Right lobe of liver (tissue), 6 donors: ENCODE data around the gene EIF1. TPM values are rescaled to one million over a fixed set of nuclear protein-coding genes. Genes with fewer than 3 reads are reported as not detected.

Source experiments
- ATAC-seq, 4 donors: fragments of 200-7000 bp; cut with Tn5 transposase; one replicate each; pipeline ENCODE4 v1.9.1; 2020; ENCODE audit warnings: mild to moderate bottlenecking in 4 of 4, moderate library complexity in 4 of 4
- DNase-seq, 3 donors: peaks; one replicate each; pipeline ENCODE4 v3.0.0-alpha.2; 2020
- H3K27ac ChIP-seq, 3 donors: fragments of 200-600 bp; one replicate each; pipeline ENCODE4 v1.8.0; 2022
- H3K27me3 ChIP-seq, 2 donors: fragments of 200-600 bp; one replicate each; pipeline ENCODE4 v1.8.0; 2022
- H3K36me3 ChIP-seq, 4 donors: fragments of 200-600 bp; sonication (generic) in 1 of 4; one replicate each; pipeline versions ENCODE4 v1.5.1 to v1.8.0; 2017 to 2022; ENCODE audit warnings: control low read depth in 1 of 4
- H3K4me1 ChIP-seq, 4 donors: fragments of 200-600 bp; sonication (generic) in 1 of 4; one replicate each; pipeline versions ENCODE4 v1.5.1 to v1.8.0; 2017 to 2022; ENCODE audit warnings: control low read depth in 1 of 4
- H3K4me3 ChIP-seq, 3 donors: fragments of 200-600 bp; one replicate each; pipeline ENCODE4 v1.8.0; 2022
- H3K9me3 ChIP-seq, 4 donors: fragments of 200-600 bp; sonication (generic) in 1 of 4; one replicate each; pipeline versions ENCODE4 v1.5.1 to v1.8.0; 2017 to 2022; ENCODE audit warnings: control low read depth in 1 of 4
- POLR2A ChIP-seq: fragments of 450-650 bp; IDR thresholded peaks from one replicate; pipeline ENCODE4 v1.6.1; 2017; ENCODE audit warnings: antibody characterized with exemption, mild to moderate bottlenecking
- WGBS: methylation state at CpG from one replicate; pipeline ENCODE4 v1.1.6; 2018; ENCODE audit warnings: low coverage, low lambda C conversion rate; ENCODE audit not compliant: insufficient coverage; ENCODE audit errors: missing lambda C conversion rate; 5-methylcytosine and 5-hydroxymethylcytosine counted together
- intact Hi-C, 2 donors: fragments of 100-400 bp; cut with DNase I; formaldehyde crosslinking; loops; one replicate each; pipeline versions ENCODE4 v1.11.2 to v1.14.1; 2022
- total RNA-seq, 6 experiments: library from RNA; depleted of rRNA in 2 of 6; stranded (reverse); fragments of >200 nt in 2 of 6; fragmentation: NEBNext Ultra II Directional in 3 of 6; extraction: Animal tissue kit (Norgen Biotek cat#: 25700) in 3 of 6; gene quantifications; one replicate each; pipeline versions ENCODE4 v1.1.0 to v1.2.4, GENCODE V29; 2016 to 2023
- TF ChIP-seq, protein P1 (sequence below), 4 donors: fragments of 200-600 bp in 3 of 4; fragments of 450-650 bp in 1 of 4; IDR thresholded peaks; one replicate each; pipeline versions ENCODE4 v1.5.1 to v1.8.0; 2016 to 2022; ENCODE audit warnings: antibody characterized with exemption in 4 of 4, mild to moderate bottlenecking in 2 of 4
- donor health status: DM: no; HTN: yes; CAD: no.
- donor health status: DM: no; HTN: no; CAD: no.
- donor health status: DM: no; HTN: no; CAD: no.
- donor health status: DM: no; HTN: yes; CAD: no.
- donor health status: DM: no; HTN: yes; CAD: no.

The EIF1 gene
- total RNA-seq, 6 experiments from 2014 or later = 284 to 454 (median 404) TPM

DNA sequence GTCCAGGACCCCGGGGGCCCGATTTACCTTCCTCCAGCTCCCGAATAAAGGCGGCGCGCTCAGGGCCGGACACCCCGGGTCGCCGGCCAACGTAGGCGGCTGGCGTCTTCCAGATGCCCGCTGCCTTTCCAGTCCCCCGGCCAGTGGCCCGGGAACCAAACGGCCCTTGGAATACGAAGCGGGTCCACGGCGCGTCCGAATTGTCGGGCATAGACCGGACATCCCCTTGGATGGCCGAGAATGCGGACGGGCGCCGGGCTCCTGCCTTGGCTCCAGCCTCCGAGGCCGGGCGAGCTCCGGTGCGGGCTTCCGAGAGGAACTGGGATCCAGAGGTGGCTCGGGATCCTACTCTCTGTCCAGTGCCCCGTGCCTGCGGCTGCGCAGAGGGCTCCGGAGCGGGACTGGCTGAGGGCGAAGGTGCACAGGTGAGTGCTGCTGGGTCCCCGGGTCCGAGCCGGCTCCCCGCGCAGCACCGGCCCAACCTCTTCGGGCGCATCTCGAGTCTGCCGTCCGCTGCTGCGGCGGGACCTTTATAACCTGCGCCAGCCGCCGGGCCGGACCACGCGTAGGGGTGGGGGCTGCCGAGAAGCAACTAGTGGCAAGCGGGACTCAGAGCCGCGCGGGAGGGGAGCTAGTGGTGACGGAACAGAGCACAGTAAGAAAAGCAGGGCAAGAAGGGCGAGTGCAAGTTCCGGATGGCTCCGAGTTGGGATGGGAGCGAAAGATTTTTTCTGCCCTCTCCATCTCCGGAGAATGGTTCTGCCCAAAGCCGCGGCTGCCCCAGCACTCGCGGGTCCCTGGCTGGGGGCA lies 45.7 kb downstream of the EIF1 start, which contains the start of gene HAP1:
Gene HAP1, minus strand, starts transcription at position 505 of the 810 bp plus-strand sequence. Its CDS starts 9 bp downstream, at position 496.
- intact Hi-C loops = loop anchor here in 1 of 2 donors (10.0 kb wide), 1 partner anchor 150 kb away; no protein-coding TSS in a partner anchor
- peak; percentile 44 for TF ChIP-seq POLR2A
- TF ChIP-seq, protein P1, sequence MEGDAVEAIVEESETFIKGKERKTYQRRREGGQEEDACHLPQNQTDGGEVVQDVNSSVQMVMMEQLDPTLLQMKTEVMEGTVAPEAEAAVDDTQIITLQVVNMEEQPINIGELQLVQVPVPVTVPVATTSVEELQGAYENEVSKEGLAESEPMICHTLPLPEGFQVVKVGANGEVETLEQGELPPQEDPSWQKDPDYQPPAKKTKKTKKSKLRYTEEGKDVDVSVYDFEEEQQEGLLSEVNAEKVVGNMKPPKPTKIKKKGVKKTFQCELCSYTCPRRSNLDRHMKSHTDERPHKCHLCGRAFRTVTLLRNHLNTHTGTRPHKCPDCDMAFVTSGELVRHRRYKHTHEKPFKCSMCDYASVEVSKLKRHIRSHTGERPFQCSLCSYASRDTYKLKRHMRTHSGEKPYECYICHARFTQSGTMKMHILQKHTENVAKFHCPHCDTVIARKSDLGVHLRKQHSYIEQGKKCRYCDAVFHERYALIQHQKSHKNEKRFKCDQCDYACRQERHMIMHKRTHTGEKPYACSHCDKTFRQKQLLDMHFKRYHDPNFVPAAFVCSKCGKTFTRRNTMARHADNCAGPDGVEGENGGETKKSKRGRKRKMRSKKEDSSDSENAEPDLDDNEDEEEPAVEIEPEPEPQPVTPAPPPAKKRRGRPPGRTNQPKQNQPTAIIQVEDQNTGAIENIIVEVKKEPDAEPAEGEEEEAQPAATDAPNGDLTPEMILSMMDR (IDR thresholded peaks at IDR 0.05) = no peak
- Histone ChIP-seq H3K27ac (no peak within 1 kb of the TSS), H3K27me3 (peaks cover 5 to 12% of the 10 kb centered on the region in 2 donors), H3K4me1 (peaks cover 0 to 13% (median 3%) of the 10 kb centered on the region in 4 donors), H3K36me3 (no peaks in the 10 kb centered on the region), H3K9me3 (no peaks in the 10 kb centered on the region), H3K4me3 (peak within 1 kb of the TSS; percentile 22 to 47 (median 31))
- ATAC-seq (peak; percentile 19 to 49 (median 34)), DNase-seq (peak in 1 of 3 donors; percentile 35)
- 0% methylated on average over 21 of the region's 77 CpGs for WGBS

DNA sequence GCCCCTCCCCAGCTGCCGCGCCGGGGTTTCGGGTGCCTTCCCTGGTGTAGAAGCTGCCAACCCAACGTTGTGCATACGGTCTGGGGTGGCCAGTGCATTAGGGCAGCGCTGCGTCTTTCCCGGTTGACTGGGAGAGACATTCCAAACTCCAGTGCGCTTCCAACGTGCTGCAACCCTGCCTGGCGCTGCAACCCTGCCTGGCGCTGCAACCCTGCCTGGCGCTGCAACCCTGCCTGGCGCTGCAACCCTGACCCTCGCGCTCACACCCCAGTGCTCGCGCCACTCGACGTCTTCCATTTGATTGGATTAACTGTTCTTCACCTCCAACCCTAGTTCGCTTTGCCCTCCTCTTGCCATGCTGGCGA lies 46.2 kb downstream of the EIF1 start:
- 5% methylated on average over 10 of the region's 23 CpGs for WGBS
- no peak for DNase-seq
- intact Hi-C loops = loop anchor here (5.0 to 10.0 kb wide), 2 partner anchors 67 to 150 kb away; no protein-coding TSS in a partner anchor
- H3K4me3 ChIP-seq = peak overlapping the region in 2 of 3 donors; percentile 31 to 47
- peaks cover 5 to 12% of the 10 kb centered on the region in 2 donors for H3K27me3 ChIP-seq
- H3K36me3 ChIP-seq = no peaks in the 10 kb centered on the region
- TF ChIP-seq, protein P1 (IDR thresholded peaks at IDR 0.05) = no peak
- TF ChIP-seq POLR2A = no peak
- no peaks in the 10 kb centered on the region for H3K9me3 ChIP-seq
- H3K27ac ChIP-seq = no peak overlapping the region
- peaks cover 0 to 13% (median 3%) of the 10 kb centered on the region in 4 donors for H3K4me1 ChIP-seq
- ATAC-seq = peak in 2 of 4 donors; percentile 9 to 21

DNA sequence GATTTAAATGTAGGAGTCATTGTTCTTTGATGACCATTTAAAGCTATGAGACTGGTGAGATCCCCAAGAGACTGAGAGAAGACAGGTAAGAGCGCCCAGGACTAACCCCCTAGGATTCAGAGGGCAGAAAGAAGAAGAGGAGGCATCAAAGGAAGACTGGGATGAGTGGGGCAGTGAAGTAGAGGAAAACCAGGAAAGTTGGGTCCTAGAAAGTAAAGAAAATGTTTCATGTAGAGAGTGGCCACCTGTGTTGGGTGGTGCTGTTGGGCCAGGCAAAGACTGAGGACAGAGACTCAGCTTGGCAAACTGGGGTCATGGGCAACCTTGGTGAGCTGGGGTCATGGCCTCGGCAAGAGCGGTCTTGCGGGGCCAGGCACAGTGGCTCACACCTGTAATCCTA lies 47.1 kb downstream of the EIF1 start:
- no peaks in the 10 kb centered on the region for H3K9me3 ChIP-seq
- intact Hi-C loops = loop anchor here (5.0 to 10.0 kb wide), 2 partner anchors 67 to 149 kb away; no protein-coding TSS in a partner anchor
- no CpG with 5 or more reads among the region's 4 CpGs for WGBS
- no peak overlapping the region for H3K4me3 ChIP-seq
- H3K4me1 ChIP-seq = peaks cover 0 to 13% (median 3%) of the 10 kb centered on the region in 4 donors
- ATAC-seq (no peak), DNase-seq (no peak)
- TF ChIP-seq POLR2A = no peak
- TF ChIP-seq, protein P1 (IDR thresholded peaks at IDR 0.05) = no peak
- no peaks in the 10 kb centered on the region for H3K36me3 ChIP-seq
- no peak overlapping the region for H3K27ac ChIP-seq
- peaks cover 5 to 12% of the 10 kb centered on the region in 2 donors for H3K27me3 ChIP-seq

GRCh38 chr17:41736983-41737679 lies 48.4 kb downstream of the EIF1 start:
- H3K27me3 ChIP-seq = peaks cover 5 to 12% of the 10 kb centered on the region in 2 donors
- H3K4me1 ChIP-seq = peaks cover 0 to 13% (median 3%) of the 10 kb centered on the region in 4 donors
- no peak overlapping the region for H3K4me3 ChIP-seq
- no peaks in the 10 kb centered on the region for H3K36me3 ChIP-seq
- no peak for DNase-seq
- H3K9me3 ChIP-seq = no peaks in the 10 kb centered on the region
- intact Hi-C loops = loop anchor here (5.0 to 10.0 kb wide), 2 partner anchors 65 to 148 kb away; no protein-coding TSS in a partner anchor
- 53% methylated on average over 17 of the region's 17 CpGs for WGBS
- no peak for ATAC-seq
- H3K27ac ChIP-seq = no peak overlapping the region
- TF ChIP-seq, protein P1 (IDR thresholded peaks at IDR 0.05) = no peak
- TF ChIP-seq POLR2A = no peak
